Mucosa of gallbladder (tissue), 1 donor: ENCODE measurements around the gene GLB1L. TPM values are rescaled to one million over a fixed set of nuclear protein-coding genes. Genes with fewer than 3 reads are reported as not detected.
"Not testable (repeated sequence)": the region's sequence is repeated elsewhere in the genome, so short reads cannot be mapped to it uniquely, and the experiment has no call there.

Source experiments
- DNase-seq: peaks from one replicate; pipeline ENCODE4 v3.0.0-alpha.2; 2020; ENCODE audit warnings: low spot score
- total RNA-seq: library from RNA; stranded (reverse); gene quantifications from one replicate; pipeline ENCODE4 v1.2.1, GENCODE V29; 2021
- donor health status: DM: no; HTN: no; CAD: no.

GLB1L gene
- total RNA-seq, result 22.2 TPM

DNA sequence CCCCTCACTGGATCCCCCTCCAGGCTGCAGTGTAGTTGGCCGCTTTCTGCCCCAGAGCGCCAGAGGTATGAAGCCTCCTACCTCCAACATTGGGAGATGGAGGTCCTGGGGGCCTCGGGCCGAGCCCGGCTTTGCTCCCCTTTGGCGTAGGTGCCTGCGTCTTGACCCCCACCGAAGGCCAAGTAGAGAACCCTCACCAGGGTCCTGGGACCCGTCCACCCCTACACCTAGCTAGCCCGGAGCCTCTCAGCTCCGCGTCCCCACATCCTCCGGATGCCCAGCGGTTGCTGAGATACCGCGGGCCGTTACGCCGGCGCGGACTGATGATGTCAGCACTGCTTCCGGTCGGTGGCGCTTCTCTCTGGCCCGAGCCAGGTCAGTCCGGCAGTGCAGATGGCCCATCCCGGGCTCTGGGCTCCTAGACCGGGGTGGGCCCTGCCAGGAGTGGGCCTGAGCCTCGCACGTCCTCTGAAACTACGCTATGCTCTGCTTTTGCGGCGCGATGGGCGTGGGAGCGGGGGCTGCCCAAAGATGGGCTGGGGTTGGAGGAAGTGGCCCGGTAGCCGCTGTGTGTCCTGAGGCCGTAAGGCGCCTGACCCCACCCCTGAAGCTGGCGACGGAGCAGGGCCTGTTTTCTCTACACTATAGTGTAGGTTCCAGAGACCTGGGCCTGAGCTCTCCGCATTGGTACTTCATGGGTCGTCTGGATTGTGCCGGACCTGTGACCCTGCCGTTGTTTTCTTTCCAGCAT is at the start of gene GLB1L, which contains the start of gene STK16:
GLB1L (minus strand) TSS at position 297 of the 751 bp plus-strand sequence. CDS start 1,871 bp downstream, outside the sequence.
STK16 (plus strand) TSS at position 332 of the 751 bp plus-strand sequence. CDS start 521 bp downstream, outside the sequence.
- peak; percentile 96 for DNase-seq

DNA sequence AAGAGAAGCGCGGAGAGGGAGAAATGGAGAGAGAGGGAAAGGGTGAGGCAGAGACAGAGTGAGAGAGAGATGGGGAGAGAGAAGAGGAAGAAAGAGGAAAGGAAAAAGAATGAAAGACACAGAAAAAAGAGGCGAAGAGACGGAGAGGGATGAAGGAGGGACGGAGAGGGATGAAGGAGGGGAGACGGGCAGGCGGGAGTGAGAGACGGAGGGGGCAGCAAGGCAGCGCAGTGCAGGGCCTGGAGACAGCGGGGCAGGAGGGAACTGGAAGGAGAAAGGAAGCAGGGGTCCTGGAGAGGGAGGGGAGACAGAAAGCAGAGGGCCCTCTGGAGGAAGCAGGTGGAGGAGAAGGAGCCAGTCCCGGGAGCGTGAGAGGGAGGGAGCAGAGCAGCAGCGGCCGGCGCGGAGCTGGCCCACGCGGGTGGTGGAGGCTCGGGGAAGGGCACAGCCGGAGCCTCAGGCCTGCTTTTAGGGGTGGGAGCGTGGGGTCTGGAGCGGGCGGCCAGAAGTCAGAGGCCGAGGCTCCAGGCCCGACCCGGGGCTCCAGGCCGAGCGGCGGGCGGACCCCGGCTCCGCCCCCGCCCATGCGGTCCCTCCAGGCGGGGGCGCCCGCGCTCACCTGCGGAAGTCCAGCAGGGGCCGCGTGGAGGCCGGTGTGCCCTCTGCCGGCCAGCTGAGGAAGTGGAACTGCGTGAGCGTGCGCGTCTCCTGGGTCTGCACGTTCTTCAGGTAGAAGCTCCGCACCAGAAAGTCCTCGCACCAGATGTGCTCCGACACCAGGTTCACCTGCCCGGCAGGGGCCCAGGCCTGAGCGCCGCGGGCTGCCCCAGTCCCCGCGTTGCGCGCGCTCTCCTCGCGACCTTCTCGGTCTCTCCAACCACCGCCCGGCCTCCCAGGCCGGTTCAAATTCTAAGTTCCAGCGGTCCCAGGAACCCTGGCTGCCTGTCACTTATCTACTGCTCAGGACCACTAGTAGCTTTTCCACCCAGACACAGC is 49.4 kb upstream of the GLB1L start:
- DNase-seq, result peak; percentile 90

DNA sequence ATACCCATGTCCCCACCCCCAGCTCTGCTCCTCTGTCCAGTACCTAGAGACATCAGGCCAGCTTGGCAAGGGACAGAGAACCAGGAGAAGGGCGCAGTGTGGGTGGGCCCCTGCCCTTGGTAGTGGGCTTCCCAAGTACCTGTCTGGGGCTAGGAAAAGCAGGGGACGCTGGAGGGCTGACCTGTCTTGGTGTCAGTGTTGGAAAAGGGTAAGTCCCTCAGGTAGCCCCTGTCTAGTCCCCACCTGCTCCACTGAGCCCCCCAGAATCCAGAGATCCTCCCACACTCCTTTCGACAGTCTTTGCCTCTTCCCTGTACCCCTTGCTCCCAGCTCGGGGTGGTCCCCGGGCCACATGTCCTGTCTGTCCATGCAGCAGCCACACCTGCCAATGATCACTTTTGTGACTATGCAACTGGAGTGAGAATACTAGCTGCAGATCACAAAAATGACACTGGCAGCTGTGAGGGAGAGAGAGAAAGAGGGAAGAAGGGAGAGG is 48.5 kb upstream of the GLB1L start:
- no peak for DNase-seq

DNA sequence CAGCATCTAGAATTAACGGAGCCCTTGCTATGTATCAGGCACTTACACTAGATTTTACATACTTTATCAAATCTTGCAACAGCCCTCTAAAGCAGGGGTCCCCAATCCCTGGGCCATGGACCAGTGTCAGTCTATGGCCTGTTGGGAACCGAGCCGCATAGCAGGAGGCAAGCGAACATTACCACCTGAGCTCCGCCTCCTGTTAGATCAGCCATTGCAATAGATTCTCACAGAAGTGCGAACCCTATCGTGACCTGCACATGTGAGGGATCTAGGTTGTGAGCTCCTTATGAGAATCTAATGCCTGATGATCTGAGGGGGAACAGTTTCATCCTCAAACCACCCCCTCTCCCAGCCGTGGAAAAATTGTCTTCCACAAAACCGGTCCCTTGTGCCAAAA is 47.4 kb upstream of the GLB1L start:
- no peak for DNase-seq

DNA sequence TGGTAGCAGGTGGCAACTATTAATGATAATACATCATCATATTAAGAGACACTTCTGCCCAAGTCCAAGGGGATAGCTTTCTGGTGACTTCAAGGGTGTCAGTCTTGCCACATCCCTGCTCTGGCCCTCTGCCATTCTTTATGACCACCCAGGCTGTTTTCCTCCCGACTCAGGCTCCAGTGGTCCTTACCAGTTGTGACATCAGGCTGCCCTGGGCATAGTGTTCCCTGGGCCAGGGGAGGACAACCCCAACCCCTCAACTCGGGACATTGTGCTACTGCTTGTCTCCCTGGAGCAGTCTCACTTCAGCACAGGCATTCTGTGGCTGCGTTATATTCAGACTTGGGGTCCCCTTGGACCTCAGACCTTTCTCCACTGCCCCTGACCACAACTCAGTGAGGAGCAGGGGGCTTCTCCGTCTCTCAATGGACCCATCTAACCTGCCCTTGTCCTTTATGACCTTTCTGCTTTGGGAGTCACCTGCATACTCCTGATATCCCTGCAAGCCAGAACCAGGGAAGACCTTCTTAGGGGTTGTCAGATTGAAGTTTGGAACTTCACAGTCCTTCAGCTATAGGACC is 46.8 kb upstream of the GLB1L start:
- DNase-seq, result no peak

DNA sequence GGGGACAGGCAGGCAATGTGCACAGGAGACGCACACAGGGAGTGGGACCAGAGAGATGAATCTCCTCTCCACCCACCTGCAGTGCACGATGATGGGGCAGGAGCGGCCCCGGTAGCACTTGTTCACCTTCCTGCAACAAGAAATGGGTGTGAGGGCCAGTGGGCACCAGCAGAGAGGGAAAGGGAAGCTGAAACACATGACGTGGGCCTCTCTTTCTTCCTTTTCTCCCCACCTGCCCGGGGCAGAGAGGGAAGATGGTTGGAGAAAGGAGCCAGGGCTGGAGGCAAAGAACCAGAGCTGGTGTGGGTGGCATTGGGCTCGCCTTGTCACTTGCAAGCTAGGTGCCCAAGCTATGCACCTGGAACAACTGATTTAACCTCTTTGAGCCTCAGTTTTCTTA is 46.1 kb upstream of the GLB1L start:
- DNase-seq, result no peak

DNA sequence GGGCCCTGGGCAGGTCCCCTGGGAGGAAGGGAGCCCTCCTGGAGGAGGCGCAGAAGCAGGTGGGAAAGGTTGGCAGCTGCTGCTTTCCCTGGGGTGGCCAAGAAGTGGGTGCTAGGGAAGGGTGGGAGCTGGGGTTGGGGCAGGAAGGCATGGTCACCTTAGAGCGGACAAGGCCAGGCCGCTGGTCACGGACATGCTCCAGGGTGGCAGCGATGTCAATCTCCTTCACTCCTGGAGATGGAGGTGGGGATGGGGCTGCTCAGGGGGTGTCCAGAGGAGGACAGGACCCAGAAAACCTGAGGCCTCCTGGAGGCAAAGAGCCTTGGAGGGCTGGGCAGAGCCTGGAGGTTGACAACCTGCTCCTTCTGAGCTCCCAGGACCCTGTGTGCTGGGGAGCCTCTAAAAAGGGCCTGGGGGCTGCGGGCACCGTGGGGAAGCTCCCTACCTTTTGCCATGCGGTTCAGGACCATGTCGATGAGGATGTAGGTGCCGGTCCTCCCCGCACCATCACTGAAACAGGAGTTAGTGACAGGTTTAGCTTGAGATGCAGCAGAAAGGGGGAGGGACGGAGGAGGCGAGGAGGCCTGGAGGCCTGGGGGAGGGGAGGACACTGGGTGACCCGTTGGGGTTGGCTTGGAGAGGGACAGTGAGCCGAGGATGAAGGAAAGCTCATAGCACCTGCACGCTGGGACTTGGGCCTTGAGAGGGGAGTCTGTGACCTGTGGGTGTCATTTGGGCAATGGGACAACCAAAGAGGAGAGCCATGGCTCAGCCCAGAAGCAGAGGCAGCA is 45.3 kb upstream of the GLB1L start:
- DNase-seq, result no peak

DNA sequence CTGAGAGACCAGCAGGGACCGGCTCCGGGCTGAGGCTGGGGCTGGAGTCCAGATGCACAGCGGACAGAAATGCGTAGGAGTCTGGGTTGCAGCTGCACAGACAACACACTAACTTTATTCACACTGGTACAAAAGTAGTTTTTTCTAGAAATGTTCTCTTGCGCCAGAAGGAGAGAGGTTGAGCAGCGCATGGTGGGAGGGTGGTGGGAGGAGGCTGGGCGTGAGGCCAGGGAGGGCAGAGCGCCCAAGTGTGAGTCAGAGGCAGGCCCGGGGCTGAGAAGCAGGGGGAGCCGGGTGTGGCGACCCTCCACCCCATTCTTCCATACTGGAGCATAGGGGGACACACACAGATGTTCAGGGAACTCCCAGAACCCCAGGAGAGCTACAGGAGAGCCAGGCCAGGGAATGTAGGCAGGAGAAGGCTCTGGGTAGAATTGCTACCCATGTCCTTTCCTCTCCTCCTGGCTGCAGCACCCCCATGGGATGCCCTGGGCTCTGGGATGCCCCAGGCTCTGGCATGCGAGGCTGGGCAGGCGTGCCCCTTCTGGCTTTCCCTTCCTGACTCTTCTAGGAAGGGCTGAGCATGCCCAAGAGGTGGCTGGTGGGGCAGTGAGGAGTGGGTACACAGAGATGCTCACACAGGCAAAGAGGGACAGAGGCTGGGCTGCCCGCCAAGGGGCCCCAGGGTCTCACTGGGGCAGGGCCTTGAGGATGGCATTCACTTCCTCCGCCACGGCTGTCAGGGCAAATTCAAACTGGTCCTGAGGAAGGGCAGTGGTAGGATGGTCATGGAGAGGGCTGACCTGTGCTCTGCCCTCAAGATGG is 44.5 kb upstream of the GLB1L start:
- DNase-seq, result peak; percentile 51

DNA sequence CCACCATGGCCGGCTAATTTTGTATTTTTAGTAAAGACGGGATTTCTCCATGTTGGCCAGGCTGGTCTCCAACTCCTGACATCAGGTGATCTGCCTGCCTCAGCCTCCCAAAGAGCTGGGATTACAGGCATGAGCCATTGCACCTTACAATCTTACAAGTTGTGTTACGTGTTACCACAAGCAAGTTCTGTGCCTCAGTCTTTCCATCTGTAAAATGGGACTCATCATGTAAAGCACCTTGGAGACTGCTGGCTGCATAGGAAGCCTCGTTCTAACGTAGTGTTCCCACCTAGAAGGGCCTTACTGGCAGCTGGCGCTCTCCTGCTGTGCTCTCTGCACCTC is 43.9 kb upstream of the GLB1L start:
- DNase-seq, result no peak

DNA sequence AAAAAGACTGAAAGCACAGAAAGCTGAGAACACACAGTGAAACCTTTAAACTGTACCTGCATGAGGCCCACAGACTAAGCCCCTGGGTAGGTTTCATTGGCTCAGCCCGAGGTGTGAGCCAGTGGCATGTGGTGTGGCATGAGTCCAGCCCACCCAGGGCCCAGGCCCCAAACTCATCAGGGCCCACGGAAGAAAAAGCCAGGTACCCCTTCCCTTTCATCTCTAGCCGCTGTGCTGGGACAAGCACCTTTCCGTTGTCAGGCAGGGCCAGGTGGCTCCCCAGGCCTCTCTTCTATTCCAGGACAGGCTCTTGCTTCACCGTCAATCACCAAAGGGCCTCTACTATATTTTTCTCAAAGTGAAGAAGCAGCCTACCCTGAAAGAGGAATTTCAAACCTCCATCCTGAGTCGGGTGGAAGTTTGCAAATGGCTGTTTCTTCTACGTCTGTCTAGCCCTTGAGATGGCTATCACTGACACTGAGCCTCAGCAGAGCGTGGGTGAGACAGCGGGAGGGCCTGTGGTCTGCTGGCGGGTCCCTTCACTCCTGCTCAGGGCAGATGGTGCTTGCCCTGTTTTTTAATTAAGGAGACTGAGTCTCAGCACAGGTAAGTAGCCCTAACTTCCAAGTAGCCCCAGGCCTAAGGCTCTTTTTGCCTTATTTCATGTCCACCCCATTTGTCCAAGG is 42.5 kb upstream of the GLB1L start:
- DNase-seq, result no peak

DNA sequence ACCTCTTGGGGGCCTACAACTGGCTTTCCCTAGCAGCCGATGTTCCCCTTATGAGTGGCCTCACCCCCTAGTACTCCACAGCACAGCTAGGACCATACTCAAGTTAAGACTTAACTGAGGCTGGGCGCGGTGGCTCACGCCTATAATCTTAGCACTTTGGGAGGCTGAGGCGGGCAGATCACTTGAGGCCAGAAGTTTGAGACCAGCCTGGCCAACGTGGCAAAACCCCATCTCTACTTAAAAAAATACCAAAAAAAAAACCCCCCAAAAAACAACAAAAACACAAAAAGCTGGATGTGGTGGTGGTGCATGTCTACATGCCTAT is 41.8 kb upstream of the GLB1L start:
- DNase-seq, result not testable (repeated sequence)

DNA sequence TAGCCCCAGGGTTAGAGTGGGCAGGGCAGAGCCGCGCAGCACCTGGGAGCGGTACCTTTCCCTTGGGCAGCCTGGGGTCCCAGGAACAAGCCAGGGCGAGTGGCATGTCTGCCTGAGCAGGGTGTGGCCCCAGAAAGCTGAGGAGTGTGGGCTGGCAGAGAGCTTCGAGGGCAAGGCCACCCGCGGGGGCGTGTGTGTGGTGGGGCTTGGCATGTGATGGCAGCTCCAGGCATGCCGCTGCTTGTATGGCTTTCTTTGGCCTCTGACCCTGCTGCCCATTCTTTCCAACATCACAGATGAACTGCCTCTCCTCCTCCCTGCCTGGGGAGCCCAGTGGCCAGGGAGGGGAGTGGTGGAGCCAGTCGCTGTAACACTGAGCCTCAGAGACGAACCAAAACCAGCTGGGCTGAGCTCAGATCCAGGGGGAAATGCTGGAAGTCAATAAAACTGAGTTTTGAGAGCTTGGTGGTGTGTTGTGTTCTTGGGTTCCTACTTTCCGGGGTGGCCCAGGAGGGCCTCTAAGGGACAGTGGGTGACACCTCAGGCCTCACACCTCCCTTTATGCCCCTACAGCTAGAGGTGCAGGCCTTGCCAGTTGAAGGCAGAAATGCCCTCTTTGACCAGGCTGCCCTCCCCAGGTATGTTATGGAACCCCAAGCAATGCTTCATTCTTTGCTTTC is 41.3 kb upstream of the GLB1L start:
- DNase-seq, result no peak

DNA sequence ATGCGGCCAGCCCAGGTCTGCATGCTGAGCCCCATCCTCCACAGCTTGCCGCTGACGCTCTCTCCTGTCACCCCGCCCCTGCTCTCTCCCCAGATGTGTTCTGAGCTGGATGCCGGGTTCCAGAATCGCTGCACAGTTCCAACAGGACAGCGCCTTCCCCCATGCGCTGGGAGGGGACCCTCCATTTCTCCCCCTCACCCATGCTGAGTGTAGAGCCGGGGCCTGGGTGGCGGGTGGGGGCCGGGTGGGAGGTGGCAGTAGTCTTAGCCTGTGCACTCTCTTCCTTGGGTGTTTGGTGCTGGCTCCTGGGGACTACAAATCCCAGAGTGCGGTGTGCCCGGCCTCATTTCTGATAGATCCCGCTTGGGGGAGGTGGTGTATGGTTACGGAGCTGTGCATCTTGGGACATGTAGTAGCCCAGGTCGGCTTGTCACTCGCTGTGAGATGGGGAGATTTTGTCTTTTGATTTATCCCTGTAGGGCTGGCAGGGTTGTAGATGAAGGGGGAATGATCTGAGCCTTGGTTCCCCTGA is 40.7 kb upstream of the GLB1L start:
- DNase-seq, result no peak

DNA sequence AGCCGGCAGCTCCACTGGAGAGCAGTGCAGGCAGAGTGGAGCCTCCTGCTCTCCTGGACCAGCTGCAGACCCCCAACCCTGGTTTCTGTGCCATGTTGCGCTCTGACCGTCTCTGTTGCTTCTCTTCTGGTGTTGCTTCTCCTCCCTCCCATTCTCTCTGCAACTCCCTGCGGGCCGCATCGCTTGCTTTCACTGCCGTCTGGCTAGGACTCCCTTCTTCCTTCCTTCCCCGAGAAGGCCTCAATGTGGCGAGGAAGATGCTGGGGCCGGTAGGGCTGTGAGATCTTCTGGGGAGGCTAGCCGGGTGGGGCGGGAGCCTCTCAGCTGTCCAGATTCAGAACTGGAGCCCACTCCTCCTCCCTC is 40.1 kb upstream of the GLB1L start:
- no peak for DNase-seq

DNA sequence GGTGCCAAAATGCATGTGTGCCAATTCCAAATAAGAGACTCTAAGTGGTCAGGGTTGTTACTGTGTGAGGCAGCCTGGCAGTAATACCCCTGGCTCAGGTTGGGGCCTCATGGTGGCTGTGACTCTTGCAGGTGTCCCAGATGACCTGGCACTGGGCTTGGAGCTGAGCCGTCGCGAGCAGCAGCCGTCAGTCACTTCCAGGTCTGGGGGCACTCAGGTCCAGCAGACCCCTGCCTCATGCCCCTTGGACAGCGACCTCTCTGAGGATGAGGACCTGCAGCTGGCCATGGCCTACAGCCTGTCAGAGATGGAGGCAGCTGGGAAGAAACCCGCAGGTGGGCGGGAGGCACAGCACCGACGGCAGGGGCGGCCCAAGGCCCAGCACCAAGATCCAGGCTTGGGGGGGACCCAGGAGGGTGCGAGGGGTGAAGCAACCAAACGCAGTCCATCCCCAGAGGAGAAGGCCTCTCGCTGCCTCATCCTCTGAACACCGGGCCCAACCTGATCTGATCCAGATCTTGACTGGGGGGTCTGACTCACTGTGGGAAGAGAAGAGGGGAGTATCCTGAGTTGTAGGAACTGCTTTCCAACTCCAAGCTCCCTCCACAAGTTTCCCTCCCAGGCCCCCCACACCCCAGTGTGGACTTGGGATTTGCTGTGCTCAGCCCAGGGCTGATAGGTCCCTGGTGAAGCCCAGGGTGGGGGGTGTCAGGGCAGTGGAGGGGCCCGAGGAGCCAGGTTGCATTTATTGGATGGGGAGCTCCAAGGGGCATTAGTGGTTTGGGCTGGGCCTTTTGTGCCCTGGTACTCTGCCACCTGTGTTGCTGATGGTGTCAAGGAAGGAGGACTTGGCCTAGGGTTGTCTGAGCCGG is 39.5 kb upstream of the GLB1L start:
- DNase-seq, result no peak

DNA sequence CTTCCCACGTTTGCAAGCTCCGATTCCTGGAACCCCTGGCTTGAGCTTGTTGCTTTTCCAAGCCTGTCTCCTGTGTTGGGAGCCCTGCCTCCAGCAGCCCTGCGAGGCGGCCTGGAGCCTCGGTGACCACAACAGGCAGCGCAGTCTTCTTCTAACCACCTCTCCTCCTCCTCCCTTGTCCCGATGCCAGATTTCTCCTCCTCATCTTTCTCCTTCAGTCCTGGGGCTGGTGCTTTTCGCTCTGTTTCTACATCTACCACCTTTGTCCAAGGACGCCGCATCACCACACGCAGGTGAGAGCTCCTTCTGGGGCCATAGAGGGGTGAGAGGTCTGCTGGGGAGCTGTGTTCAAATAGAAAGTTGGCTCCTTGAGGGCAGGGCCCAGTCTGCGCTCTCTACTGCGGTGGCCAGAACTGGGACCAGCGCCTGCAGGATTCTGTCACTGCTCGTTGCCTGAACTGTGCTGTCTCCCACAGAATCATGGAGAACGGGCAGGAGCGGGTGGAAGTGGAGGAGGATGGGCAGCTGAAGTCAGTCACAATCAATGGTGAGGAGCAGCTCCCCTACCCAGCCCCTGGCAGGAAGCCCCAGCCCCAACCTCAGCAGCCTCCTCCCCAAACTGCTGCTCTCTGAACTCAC is 37.8 kb upstream of the GLB1L start:
- DNase-seq, result no peak

DNA sequence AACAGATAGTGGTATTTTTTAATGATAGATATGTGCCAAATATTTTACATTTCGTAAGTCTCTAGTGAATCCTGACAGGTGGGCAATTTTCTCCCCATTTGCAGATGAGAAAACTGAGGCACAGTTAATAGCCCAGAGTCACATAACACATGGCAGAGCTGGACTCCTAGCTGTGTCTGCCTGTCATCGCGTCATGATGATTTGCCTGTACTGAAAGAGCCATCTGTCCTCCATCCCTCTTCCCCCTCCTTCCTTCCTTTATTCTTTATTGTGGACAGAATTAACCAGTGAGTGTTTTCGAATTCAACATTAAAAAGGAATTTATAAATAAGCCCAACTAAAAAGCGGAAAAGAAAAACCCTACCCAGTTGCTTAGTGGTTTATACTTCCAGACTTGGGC is 37.1 kb upstream of the GLB1L start:
- no peak for DNase-seq

DNA sequence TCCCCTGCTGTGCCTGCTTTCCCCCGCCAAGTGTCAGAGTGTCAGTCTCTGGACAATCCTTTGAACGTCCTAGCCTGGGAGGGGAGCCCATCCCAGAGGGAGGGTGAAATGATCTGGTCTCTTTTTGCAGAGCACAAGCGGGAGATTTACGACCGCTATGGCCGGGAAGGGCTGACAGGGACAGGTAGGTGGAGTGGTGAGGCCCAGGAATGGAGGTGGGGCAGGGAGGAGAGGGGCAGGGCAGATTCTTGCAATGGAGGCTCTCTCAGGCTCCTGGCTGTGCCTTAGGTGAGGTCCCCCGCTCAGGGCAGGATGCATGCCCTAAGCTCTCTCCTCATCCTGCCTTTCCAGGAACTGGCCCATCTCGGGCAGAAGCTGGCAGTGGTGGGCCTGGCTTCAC is 36.3 kb upstream of the GLB1L start:
- DNase-seq, result no peak
